HG03097 (cell line): ENCODE measurements around the gene PCDHA7.
"Not testable (repeated sequence)": the region's sequence is repeated elsewhere in the genome, so short reads cannot be mapped to it uniquely, and the experiment has no call there.

Source experiments
- ATAC-seq: cut with Tn5 transposase; IDR thresholded peaks from one replicate; pipeline ENCODE4 v1.9.1; 2021; ENCODE audit not compliant: unreplicated experiment, low FRiP score

PCDHA7 gene

DNA sequence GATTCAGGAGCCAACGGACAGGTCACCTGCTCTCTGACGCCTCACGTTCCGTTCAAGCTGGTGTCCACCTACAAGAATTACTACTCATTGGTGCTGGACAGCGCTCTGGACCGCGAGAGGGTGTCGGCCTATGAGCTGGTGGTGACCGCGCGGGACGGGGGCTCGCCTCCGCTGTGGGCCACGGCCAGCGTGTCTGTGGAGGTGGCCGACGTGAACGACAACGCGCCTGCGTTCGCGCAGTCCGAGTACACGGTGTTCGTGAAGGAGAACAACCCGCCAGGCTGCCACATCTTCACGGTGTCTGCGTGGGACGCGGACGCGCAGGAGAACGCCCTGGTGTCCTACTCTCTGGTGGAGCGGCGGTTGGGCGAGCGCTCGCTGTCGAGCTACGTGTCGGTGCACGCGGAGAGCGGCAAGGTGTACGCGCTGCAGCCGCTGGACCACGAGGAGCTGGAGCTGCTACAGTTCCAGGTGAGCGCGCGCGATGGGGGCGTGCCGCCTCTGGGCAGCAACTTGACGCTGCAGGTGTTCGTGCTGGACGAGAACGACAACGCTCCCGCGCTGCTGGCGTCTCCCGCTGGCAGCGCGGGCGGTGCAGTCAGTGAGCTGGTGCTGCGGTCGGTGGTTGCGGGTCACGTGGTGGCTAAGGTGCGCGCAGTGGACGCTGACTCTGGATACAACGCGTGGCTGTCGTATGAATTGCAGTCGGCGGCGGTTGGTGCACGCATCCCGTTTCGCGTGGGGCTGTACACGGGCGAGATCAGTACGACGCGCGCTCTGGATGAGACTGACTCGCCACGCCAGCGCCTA lies 23.3 kb downstream of the PCDHA7 start:
- no peak for ATAC-seq

DNA sequence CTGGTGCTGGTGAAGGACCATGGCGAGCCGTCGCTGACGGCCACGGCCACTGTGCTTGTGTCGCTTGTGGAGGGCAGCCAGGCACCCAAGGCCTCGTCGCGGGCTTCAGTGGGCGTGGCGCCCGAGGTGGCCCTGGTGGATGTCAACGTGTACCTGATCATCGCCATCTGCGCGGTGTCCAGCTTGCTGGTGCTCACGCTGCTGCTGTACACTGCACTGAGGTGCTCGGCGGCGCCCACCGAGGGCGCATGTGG lies 23.8 kb downstream of the PCDHA7 start:
- ATAC-seq = no peak

DNA sequence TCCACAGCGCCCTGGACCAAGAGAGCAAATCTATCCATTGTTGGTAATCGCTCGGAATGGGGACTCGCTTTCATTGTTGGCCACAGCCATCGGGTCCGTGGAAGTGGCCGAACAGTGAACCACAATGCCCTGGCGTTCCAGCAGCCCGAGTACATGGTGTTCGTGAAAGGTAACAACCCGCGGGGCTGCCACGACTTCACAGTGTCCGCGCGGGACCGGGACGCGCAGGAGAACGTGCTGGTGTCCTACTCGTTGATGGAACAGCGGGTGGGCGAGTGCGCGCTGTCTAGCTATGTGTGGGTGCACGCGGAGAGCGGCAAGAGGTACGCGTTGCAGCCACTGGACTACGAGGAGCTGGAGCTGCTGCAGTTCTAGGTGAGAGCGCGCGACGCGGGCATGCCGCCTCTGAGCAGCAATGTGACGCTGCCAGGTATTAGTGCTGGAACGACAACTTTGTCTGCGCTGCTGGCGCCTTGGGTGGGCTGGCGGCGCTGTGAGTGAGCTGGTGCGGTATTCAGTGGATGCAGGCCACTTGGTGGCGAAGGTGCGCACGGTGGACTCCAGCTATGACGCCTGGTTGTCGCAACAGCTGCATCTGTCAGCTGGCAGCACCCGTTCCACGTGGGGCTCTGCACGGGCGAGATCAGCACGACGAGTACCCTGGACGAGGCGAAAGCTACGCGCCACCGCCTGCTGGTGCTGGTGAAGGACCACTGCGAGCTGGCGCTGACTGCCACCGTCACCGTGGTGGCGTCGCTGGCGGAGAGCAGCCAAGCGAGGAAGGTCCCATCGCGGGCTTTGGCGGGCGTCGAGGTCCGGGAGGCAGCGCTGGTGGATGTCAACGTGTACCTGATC lies 28.6 kb downstream of the PCDHA7 start:
- no peak for ATAC-seq

DNA sequence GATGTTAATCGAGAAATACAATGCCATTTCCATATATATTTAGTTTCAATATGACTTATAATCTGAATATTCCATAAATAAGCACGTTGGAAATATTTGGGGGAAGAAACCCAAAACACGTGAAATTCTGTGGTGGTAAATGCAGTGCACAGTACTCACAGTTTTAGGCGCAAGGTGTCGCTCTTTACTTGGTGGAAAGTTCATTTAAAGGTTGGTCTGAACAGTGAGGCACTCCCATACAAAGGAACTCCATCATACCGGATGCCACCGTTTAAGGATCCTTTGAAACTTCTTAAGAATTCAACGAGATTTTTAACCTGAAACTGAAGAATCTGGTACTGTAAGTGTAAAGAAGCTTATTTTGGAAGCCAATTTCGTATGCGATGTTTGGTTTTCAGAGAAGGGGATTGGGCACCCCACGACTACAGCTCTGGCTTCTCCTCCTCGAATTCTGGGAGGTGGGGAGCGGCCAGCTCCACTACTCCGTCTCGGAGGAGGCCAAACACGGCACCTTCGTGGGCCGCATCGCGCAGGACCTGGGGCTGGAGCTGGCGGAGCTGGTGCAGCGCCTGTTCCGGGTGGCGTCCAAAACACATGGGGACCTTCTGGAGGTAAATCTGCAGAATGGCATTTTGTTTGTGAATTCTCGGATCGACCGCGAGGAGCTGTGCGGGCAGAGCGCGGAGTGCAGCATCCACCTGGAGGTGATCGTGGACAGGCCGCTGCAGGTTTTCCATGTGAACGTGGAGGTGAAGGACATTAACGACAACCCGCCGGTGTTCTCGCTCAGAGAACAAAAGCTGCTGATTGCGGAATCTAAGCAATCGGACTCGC lies 34.9 kb downstream of the PCDHA7 start, which contains the start of gene PCDHA11:
TSS of gene PCDHA11 (plus strand) at position 237 of the 834 bp plus-strand sequence. CDS start at position 384, 147 bp downstream.
- no peak for ATAC-seq

DNA sequence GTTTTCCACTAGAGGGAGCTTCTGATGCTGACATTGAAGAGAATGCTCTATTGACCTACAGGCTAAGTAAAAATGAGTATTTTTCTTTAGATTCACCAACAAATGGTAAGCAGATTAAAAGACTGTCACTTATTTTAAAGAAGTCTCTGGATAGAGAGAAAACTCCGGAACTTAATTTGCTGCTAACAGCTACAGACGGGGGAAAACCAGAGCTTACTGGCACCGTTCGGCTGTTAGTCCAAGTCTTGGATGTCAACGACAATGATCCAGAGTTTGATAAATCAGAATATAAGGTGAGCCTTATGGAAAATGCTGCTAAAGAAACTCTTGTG lies 35.5 kb downstream of the PCDHA7 start:
- no peak for ATAC-seq

DNA sequence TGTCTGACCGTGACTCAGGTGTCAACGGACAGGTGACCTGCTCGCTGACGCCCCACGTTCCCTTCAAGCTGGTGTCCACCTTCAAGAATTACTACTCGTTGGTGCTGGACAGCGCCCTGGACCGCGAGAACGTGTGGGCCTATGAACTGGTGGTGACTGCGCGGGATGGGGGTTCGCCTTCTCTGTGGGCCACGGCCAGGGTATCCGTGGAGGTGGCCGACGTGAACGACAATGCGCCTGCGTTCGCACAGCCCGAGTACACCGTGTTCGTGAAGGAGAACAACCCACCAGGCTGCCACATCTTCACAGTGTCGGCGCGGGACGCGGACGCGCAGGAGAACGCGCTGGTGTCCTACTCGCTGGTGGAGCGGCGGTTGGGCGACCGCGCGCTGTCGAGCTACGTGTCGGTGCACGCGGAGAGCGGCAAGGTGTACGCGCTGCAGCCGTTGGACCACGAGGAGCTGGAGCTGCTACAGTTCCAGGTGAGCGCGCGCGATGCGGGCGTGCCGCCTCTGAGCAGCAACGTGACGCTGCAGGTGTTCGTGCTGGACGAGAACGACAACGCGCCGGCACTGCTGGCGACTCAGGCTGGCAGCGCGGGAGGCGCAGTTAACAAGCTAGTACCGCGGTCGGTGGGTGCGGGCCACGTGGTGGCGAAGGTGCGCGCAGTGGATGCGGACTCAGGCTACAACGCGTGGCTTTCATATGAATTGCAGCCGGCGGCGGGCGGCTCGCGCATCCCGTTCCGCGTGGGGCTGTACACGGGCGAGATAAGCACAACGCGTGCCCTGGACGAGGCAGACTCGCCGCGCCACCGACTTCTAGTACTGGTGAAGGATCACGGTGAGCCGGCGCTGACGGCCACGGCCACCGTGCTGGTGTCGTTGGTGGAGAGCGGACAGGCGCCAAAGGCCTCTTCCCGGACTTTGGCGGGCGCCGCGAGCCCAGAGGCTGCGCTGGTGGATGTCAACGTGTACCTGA lies 36.4 kb downstream of the PCDHA7 start:
- no peak for ATAC-seq

DNA sequence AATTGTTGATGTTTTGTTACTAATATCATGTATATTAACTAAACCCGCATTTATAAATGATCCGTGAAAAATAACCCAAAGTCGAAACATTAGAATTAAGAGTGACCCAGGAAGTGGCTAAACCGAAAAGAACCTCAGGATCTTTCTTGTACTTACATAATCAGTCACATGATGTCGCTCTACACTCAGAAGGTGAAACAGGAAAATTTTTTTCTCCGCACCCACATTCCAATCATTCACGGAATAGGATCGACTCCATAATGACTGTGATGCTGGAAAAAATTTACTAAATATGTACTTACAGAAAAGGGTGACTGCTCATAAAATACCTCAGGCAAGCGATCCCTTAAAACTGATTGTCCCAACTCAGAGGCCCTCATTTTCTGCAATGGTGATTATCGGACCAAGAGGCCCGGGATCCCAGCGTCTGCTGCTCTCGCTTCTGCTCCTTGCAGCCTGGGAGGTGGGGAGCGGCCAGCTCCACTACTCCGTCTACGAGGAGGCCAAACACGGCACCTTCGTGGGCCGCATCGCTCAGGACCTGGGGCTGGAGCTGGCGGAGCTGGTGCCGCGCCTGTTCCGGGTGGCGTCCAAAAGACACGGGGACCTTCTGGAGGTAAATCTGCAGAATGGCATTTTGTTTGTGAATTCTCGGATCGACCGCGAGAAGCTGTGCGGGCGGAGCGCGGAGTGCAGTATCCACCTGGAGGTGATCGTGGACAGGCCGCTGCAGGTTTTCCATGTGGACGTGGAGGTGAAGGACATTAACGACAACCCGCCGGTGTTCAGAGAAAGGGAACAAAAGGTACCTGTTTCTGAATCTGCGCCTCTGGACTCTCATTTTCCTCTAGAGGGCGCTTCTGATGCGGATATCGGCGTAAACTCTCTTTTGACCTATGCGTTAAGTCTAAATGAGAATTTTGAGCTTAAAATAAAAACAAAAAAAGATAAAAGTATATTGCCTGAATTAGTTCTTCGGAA lies 41.3 kb downstream of the PCDHA7 start, which contains the start of gene PCDHA12:
TSS of gene PCDHA12 (plus strand) at position 224 of the 981 bp plus-strand sequence. CDS start at position 389, 165 bp downstream.
- no peak for ATAC-seq

DNA sequence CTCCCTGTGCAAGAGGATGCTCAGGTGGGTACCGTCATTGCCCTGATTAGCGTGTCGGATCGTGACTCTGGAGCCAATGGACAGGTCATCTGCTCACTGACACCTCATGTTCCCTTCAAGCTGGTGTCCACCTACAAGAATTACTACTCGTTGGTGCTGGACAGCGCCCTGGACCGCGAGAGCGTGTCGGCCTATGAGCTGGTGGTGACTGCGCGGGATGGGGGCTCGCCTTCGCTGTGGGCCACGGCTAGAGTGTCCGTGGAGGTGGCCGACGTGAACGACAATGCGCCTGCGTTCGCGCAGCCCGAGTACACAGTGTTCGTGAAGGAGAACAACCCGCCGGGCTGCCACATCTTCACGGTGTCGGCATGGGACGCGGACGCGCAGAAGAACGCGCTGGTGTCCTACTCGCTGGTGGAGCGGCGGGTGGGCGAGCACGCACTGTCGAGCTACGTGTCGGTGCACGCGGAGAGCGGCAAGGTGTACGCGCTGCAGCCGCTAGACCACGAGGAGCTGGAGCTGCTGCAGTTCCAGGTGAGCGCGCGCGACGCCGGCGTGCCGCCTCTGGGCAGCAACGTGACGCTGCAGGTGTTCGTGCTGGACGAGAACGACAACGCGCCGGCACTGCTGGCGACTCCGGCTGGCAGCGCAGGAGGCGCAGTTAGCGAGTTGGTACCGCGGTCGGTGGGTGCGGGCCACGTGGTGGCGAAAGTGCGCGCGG lies 42.6 kb downstream of the PCDHA7 start:
- not testable (repeated sequence) for ATAC-seq

DNA sequence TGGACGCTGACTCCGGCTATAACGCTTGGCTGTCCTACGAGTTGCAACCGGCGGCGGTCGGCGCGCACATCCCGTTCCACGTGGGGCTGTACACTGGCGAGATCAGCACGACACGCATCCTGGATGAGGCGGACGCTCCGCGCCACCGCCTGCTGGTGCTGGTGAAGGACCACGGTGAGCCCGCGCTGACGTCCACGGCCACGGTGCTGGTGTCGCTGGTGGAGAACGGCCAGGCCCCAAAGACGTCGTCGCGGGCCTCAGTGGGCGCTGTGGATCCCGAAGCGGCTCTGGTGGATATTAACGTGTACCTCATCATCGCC lies 43.2 kb downstream of the PCDHA7 start:
- ATAC-seq = no peak

DNA sequence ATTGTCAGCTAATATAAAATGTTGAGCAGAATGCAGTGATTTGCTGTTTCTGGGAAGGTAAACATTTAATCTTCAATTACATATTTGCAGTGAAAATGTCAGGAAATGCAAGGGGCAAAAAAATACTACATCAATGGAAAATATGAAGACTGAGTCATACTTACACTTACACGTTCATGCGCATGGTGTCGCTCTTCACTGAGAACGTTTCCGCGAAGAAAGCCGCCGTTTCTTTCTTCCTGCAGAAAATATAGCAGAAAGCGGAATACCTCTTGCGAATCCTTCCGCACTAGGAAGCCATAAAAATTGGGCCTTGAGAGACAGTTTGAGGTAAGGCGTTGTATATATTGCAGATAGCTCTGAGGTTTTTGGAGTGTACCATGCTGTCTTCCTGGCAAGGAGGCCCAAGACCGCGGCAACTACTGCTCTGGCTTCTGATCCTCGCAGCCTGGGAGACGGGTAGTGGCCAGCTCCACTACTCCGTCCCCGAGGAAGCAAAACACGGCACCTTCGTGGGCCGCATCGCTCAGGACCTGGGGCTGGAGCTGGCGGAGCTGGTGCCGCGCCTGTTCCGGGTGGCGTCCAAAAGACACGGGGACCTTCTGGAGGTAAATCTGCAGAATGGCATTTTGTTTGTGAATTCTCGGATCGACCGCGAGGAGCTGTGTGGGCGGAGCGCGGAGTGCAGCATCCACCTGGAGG lies 48.0 kb downstream of the PCDHA7 start, which contains the start of gene PCDHA13:
TSS of gene PCDHA13 (plus strand) at position 236 of the 702 bp plus-strand sequence. CDS start at position 381, 145 bp downstream.
- ATAC-seq = no peak

DNA sequence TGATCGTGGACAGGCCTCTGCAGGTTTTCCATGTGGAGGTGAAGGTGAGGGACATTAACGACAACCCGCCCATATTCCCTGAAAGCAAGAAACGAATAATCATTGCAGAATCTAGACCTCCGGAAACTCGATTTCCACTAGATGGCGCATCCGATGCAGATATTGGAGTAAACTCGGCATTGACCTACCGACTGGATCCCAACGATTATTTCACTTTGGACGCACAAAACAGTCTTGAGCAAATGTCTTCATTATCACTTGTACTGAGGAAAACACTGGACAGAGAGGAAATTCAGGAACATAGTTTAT lies 48.5 kb downstream of the PCDHA7 start:
- ATAC-seq = no peak

DNA sequence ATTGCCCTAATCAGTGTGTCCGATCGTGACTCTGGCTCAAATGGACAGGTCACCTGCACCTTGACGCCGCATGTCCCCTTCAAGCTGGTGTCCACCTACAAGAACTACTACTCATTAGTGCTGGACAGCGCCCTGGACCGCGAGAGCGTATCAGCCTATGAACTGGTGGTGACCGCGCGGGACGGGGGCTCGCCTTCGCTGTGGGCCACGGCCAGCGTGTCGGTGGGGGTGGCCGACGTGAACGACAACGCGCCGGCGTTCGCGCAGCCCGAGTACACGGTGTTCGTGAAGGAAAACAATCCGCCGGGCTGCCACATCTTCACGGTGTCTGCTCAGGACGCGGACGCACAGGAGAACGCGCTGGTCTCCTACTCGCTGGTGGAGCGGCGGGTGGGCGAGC lies 49.3 kb downstream of the PCDHA7 start:
- ATAC-seq = no peak

DNA sequence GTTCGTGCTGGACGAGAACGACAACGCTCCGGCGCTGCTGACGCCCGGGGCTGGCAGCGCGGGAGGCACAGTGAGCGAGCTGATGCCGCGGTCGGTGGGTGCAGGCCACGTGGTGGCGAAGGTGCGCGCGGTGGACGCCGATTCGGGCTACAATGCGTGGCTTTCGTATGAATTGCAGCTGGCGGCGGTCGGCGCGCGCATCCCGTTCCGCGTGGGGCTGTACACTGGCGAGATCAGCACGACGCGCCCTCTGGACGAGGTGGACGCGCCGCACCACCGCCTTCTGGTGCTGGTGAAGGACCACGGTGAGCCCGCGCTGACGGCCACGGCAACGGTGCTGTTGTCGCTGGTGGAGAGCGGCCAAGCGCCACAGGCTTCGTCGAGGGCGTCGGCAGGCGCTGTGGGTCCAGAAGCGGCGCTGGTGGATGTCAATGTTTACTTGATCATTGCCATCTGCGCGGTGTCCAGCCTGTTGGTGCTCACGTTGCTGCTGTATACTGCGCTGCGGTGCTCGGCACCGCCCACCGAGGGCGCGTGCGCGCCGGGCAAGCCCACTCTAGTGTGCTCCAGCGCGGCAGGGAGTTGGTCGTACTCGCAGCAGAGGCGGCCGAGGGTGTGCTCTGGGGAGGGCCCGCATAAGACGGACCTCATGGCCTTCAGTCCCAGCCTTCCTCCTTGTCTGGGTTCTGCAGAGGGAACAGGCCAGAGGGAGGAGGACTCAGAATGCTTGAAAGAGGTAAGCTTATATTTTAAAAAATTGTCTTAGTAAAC lies 50.0 kb downstream of the PCDHA7 start:
- no peak for ATAC-seq
